Astrocyte of the spinal cord (primary cell): ENCODE results near the gene FCRL5.

Source experiments
- DNase-seq: peaks from one replicate; pipeline ENCODE4 v3.0.0; 2011; ENCODE audit warnings: low read depth, low spot score
- H3K4me3 ChIP-seq: 2 replicates; pipeline ENCODE4 v1.5.1; 2011; ENCODE audit warnings: low read depth, mild to moderate bottlenecking, low read length, moderate library complexity
- CTCF ChIP-seq: IDR thresholded peaks from 2 replicates; pipeline ENCODE4 v1.5.1; 2012; ENCODE audit warnings: low read depth, mild to moderate bottlenecking, low read length, inconsistent platforms
- in situ Hi-C: cut with HindIII; loops from 2 replicates; pipeline ENCODE4 v1.10.0; 2017; ENCODE audit warnings: low sequenced_read_pairs

The FCRL5 gene

DNA sequence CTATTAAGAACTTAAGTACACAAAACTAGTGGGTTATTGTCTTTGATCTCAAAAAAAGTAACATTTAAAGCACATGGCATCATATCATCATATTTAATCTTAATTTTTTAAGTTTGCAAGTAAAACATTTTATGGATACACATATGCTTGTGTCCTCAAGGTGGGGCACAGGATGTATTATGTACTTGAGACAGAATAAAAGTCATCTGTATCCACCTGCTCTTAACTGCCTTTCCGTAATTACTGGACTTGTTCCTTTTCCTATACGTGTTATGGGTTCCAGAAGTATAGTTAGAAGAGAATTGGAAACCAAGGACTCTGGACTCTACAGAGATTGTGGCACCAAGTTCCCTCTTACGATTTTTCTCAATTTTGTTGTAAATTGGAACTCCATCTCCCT, 79.4 kb downstream of the FCRL5 start:
- H3K4me3 ChIP-seq = no peak overlapping the region
- TF ChIP-seq CTCF = no peak
- in situ Hi-C loops = no loop called here
- DNase-seq = no peak

- TF ChIP-seq CTCF = no peak
- in situ Hi-C loops = no loop called here
- no peak overlapping the region for H3K4me3 ChIP-seq
- no peak for DNase-seq
Measured at GRCh38 chr1:157472056-157472701, 80.1 kb downstream of the FCRL5 start.

DNA sequence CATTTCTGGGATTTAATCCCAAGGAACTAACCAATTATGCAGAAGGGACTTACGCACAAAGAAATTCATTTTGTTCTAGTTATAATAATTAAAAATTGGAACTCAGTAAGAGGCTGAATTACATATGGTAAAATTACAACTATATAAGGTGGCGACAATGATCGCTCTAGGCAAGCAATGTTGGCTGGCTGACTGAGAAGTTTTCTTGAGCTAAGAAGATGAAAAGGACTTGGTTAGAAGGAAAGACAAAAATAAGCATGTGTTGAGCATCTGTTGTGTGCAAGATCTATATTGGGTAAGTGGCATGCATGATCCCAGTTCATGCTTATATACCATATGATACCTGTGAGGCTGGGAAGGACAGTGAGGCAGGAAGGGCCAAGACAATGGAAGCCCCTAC, 80.8 kb downstream of the FCRL5 start:
- no peak for DNase-seq
- TF ChIP-seq CTCF = no peak
- H3K4me3 ChIP-seq = no peak overlapping the region
- in situ Hi-C loops = no loop called here

DNA sequence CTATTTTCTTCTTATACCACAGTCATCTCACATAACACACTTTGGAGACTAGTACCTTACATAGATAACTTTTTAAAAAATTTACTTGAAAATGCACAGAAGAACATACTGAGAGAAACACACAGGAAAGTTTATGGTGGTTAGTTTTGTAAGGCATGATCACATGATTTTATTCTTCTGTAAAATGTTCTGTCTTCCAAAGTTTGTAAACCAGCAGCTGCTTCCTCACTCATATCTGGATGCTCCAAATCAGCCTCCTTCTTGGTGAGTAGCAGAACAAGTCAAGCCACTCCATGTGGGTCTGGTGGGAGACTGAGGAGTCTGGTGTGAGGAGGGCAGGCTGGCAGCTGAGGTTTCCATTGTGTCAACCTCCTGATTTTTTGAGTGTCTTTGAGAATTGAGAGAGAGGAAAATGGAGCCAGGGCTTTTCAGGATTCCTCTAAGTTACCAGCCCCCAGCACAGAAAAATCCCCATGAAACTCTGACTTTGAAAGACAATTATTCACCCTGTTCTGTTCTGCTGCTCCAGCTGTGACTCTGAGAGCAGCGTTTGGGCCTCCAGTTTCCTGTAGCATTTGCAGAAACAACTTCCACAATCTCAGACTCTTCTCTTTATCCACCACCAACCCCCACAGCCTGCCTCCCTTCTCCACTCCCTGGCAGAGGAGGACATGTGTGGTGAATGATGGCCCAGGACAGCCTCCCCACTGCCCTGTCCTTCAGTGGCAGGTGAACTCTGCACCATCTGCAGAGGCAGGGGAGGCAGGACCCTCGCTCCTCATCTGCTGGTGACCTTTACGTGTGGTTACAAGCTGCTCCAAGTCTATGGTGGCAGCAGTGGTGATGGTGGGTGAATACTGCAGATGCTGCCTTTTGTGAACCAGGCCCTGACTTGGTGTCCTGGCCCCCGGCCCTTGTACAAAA, 82.3 kb downstream of the FCRL5 start:
- in situ Hi-C loops = no loop called here

DNA sequence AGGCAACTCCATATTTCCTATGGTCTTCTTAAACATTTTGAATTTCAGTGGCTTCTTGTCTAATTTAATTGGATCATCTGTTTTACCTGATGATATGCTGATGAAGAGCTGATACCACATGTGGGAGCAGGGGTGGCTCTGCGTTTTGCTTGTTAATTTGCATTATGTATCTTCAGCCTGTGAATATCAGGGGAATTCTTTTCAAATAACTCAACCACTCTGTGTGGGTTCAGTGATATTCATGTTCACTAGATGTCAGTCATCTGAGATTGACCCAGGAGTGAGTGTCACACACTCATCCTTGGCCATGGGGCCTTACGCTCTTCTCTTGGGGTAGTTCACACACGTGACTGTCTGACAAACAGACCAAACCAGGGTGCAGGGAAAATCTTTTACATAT, 83.0 kb downstream of the FCRL5 start:
- DNase-seq = no peak
- in situ Hi-C loops = no loop called here
- H3K4me3 ChIP-seq = no peak overlapping the region
- TF ChIP-seq CTCF = no peak

More for the DNA sequence above, 82.3 kb downstream of the FCRL5 start:
- no peak for TF ChIP-seq CTCF
- no peak for DNase-seq
- H3K4me3 ChIP-seq = no peak overlapping the region

DNA sequence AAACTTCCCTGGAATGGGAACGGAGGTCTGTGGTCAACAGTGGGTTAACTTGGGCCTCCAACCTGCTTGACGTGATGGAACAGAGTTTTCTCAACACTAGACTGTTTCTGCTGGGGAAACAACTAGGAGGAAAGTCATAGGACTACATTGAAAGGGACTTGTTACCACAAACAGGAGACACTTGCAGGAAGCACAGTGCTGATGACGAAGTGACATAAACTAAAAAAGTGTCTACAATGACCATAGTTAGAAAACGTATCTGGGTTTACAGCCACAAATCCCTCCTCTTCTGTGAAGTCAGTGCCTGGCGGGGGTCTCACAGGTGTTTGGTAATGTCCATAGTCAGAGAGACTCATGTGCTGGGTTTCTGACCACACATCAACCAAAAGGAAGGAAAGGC, 86.3 kb downstream of the FCRL5 start:
- DNase-seq = no peak
- no peak for TF ChIP-seq CTCF
- no peak overlapping the region for H3K4me3 ChIP-seq
- in situ Hi-C loops = no loop called here
